ENCODE results near the gene HDAC11. TPM values are rescaled to one million over a fixed set of nuclear protein-coding genes. Genes with fewer than 3 reads are reported as not detected.
"Not testable (repeated sequence)": the region's sequence is repeated elsewhere in the genome, so short reads cannot be mapped to it uniquely, and the experiment has no call there.

The HDAC11 gene, protein sequence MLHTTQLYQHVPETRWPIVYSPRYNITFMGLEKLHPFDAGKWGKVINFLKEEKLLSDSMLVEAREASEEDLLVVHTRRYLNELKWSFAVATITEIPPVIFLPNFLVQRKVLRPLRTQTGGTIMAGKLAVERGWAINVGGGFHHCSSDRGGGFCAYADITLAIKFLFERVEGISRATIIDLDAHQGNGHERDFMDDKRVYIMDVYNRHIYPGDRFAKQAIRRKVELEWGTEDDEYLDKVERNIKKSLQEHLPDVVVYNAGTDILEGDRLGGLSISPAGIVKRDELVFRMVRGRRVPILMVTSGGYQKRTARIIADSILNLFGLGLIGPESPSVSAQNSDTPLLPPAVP
- 10 to 100 TPM; 19.8 to 44.0 (median 27.1) TPM for total RNA-seq

- intact Hi-C loops (cut with DNase I; ENCODE audit: low total_unique reads) = no loop called here
- H3K27ac ChIP-seq = peak within 1 kb of the TSS; percentile 92 to 97 (median 96)
- WGBS, 2 donors (ENCODE audit: low coverage in 1 of 2) = 0% methylated on average over 27 of the region's 67 CpGs; no CpG with 5 or more reads in 1 of the 2 donors
- peak within 1 kb of the TSS; percentile 78 to 95 (median 82) for H3K4me3 ChIP-seq
- peaks cover 11 to 26% (median 18%) of the 10 kb centered on the region in 4 donors for H3K4me1 ChIP-seq
- H3K27me3 ChIP-seq = no peaks in the 10 kb centered on the region
- DNase-seq = peak; percentile 99
- TF ChIP-seq EP300 (IDR thresholded peaks at IDR 0.05; ENCODE audit: low read depth) (no peak), POLR2AphosphoS5 (IDR thresholded peaks at IDR 0.05) (peak; percentile 88 to 94 (median 93)), POLR2A (IDR thresholded peaks at IDR 0.05) (peak; percentile 93)
- TF ChIP-seq, protein P1, sequence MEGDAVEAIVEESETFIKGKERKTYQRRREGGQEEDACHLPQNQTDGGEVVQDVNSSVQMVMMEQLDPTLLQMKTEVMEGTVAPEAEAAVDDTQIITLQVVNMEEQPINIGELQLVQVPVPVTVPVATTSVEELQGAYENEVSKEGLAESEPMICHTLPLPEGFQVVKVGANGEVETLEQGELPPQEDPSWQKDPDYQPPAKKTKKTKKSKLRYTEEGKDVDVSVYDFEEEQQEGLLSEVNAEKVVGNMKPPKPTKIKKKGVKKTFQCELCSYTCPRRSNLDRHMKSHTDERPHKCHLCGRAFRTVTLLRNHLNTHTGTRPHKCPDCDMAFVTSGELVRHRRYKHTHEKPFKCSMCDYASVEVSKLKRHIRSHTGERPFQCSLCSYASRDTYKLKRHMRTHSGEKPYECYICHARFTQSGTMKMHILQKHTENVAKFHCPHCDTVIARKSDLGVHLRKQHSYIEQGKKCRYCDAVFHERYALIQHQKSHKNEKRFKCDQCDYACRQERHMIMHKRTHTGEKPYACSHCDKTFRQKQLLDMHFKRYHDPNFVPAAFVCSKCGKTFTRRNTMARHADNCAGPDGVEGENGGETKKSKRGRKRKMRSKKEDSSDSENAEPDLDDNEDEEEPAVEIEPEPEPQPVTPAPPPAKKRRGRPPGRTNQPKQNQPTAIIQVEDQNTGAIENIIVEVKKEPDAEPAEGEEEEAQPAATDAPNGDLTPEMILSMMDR (IDR thresholded peaks at IDR 0.05) = peak; percentile 23 to 65 (median 32)
- no peaks in the 10 kb centered on the region for H3K9me3 ChIP-seq
- in situ Hi-C loops (cut with MboI; ENCODE audit: low pct_ligation_motif_present in 1 of 4, low pct_unique_long_range_greater_than_20kb in 1 of 4, low sequenced_read_pairs in 3 of 4) = no loop called here
- no peaks in the 10 kb centered on the region for H3K36me3 ChIP-seq
Observed at GRCh38 chr3:13479582-13480339, at the start of gene HDAC11. HDAC11 (plus strand) TSS chr3:13480306; CDS start chr3:13480348, 42 bp downstream.

DNA sequence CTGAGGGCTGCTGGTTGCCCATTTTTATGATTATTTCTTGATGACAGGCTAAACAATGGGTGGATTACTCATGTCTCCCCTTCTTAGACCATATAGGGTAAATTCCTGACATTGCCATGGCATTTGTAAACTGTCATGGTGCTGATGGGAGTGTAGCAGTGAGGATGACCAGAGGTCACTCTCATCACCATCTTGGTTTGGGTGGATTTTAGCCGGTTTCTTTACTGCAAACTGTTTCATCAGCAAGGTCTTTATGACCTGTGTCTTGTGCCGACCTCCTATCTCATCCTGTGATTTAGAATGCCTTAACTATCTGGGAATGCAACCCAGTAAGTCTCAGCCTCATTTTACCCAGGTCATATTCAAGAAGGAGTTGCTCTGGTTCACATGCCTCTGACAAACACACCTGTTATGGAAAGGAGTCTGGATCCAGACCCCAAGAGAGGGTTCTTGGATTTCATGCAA, 49.7 kb upstream of the HDAC11 start:
- in situ Hi-C loops (cut with MboI; ENCODE audit: low pct_ligation_motif_present in 1 of 4, low pct_unique_long_range_greater_than_20kb in 1 of 4, low sequenced_read_pairs in 3 of 4); intact Hi-C loops (cut with DNase I; ENCODE audit: low total_unique reads); DNase-seq; H3K27me3 ChIP-seq; H3K27ac ChIP-seq; H3K36me3 ChIP-seq; H3K9me3 ChIP-seq; H3K4me3 ChIP-seq; H3K4me1 ChIP-seq: not testable (repeated sequence)
- 88% methylated on average over 2 of the region's 2 CpGs; no CpG with 5 or more reads in 1 of the 2 donors for WGBS, 2 donors (ENCODE audit: low coverage in 1 of 2)

GRCh38 chr3:13432093-13432492, 48.0 kb upstream of the HDAC11 start:
- Histone ChIP-seq H3K4me3 (no peak overlapping the region), H3K27me3 (no peaks in the 10 kb centered on the region), H3K4me1 (no peaks in the 10 kb centered on the region), H3K9me3 (no peaks in the 10 kb centered on the region), H3K27ac (no peak overlapping the region), H3K36me3 (no peaks in the 10 kb centered on the region)
- intact Hi-C loops (cut with DNase I; ENCODE audit: low total_unique reads) = no loop called here
- 40 to 100% methylated on average over 1 of the region's 1 CpG for WGBS, 2 donors (ENCODE audit: low coverage in 1 of 2)
- no peak for DNase-seq
- TF ChIP-seq, protein P1 (IDR thresholded peaks at IDR 0.05) = no peak
- TF ChIP-seq POLR2A (IDR thresholded peaks at IDR 0.05) = no peak
- in situ Hi-C loops (cut with MboI; ENCODE audit: low pct_ligation_motif_present in 1 of 4, low pct_unique_long_range_greater_than_20kb in 1 of 4, low sequenced_read_pairs in 3 of 4) = no loop called here

DNA sequence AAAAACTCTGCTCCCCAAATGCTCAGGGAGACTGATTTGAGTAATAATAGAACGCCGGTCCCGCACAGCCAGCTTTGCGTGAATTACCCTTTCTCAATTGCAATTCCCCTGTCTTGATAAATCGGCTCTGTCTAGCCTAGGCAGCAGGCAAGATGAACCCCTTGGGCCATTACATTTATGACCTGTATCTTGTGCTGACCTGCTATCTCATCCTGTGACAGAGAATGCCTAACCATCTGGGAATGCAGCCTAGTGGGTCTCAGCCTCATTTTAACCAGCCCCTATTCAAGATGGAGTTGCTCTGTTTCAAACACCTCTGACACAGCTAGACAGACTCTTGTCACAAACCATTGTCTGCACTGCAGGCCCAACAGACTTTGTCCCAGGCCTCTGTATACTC, 46.2 kb upstream of the HDAC11 start:
- no peak overlapping the region for H3K27ac ChIP-seq
- no peaks in the 10 kb centered on the region for H3K9me3 ChIP-seq
- in situ Hi-C loops (cut with MboI; ENCODE audit: low pct_ligation_motif_present in 1 of 4, low pct_unique_long_range_greater_than_20kb in 1 of 4, low sequenced_read_pairs in 3 of 4) = no loop called here
- H3K27me3 ChIP-seq = no peaks in the 10 kb centered on the region
- no peak for TF ChIP-seq POLR2A (IDR thresholded peaks at IDR 0.05)
- TF ChIP-seq, protein P1 (IDR thresholded peaks at IDR 0.05) = no peak
- no peak for TF ChIP-seq POLR2AphosphoS5 (IDR thresholded peaks at IDR 0.05)
- no peak for TF ChIP-seq EP300 (IDR thresholded peaks at IDR 0.05; ENCODE audit: low read depth)
- intact Hi-C loops (cut with DNase I; ENCODE audit: low total_unique reads) = no loop called here
- DNase-seq = no peak
- H3K4me1 ChIP-seq = no peaks in the 10 kb centered on the region
- H3K36me3 ChIP-seq = no peaks in the 10 kb centered on the region
- 77 to 85% methylated on average over 4 to 5 of the region's 5 CpGs for WGBS, 2 donors (ENCODE audit: low coverage in 1 of 2)
- H3K4me3 ChIP-seq = no peak overlapping the region

- H3K36me3 ChIP-seq; intact Hi-C loops (cut with DNase I; ENCODE audit: low total_unique reads); H3K9me3 ChIP-seq; H3K4me3 ChIP-seq; in situ Hi-C loops (cut with MboI; ENCODE audit: low pct_ligation_motif_present in 1 of 4, low pct_unique_long_range_greater_than_20kb in 1 of 4, low sequenced_read_pairs in 3 of 4); DNase-seq; H3K4me1 ChIP-seq; H3K27me3 ChIP-seq; H3K27ac ChIP-seq: not testable (repeated sequence)
- WGBS, 2 donors (ENCODE audit: low coverage in 1 of 2) = 89 to 93% methylated on average over 3 to 4 of the region's 4 CpGs
Observed at GRCh38 chr3:13436213-13436612, 43.9 kb upstream of the HDAC11 start.
